Activated T-cell treated with anti-CD3 and anti-CD28 coated beads for 48 hours (primary cell): Measurements from ENCODE around the gene CAMKK1.
"Not testable (repeated sequence)": the region's sequence is repeated elsewhere in the genome, so short reads cannot be mapped to it uniquely, and the experiment has no call there.

Source experiments
- DNase-seq: peaks from one replicate; pipeline ENCODE4 v3.0.0-alpha.2; 2020; ENCODE audit warnings: low read depth

The CAMKK1 gene

DNA sequence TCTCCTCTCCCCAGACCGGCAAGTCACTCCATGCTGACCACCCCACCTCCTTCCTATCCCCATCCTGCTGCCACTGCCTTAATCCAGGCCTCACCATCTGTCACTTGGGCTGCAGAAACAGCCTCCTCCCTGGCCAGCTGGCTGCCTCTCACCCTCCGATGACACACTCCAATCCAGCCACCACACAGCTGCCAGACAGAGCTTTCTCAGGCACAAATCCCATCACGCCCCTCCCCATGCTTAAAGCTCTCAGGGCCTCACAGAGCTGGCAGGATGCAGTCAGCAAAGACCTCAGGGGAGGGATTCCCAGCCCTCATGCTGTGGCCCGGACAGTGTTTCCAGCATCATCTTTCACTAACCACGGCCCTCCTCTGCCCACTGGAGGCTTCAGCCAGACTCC is 13.7 kb downstream of the CAMKK1 start:
- no peak for DNase-seq

DNA sequence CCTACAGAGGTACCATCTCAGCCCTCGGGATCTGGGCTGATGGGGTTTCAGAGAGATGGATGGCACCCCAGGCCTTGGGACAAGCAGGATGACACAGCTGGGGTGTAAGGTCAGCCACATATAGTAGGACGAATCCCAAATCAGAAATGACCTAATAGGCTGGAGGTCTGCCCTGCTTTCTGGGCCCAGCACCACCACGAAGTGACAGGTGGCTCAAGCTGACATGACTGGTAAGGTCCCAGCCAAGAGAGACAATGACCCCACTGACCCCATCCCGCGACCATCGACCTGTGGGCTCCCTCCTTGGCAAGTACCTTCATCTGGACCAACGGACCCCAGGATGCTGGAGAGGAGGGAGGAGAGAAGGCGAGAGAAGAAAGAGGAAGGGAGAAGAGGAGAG is 15.6 kb downstream of the CAMKK1 start:
- no peak for DNase-seq

DNA sequence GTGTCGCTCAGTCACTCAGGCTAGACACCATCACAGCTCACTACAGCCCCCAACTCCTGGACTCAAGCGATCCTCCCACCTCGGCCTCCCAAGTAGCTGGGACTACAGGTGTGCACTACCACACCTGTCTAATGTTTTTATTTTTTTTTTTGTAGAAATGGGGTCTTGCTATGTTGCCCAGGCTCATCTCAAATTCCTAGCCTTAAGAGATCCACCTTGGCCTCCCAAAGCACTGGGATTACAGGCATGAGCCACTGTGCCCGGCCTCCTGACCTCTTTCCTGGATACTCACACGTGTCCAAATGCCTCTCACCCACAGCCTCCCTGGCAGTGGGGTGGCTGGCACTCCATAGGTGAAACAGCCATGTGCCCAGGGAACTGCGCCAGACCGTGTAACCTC is 17.5 kb downstream of the CAMKK1 start:
- DNase-seq, result no peak

DNA sequence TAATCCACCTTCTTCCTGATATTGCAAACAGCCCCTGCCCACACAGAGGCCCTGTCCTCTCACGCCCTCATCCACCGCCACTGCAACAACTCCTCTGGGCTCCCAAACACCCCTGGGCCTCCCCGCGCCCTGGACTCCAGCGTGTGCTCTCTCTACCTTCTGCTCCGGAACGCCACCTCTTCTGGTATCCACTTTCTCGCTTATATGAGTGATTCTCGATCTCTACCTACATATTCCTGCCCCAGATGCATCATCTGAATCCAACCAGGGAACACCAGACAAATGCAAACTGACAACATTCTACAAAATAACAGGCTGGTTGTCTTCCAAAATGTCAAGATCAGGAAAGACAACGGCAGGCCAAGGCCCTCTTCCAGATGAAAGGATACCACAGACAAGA is 19.0 kb downstream of the CAMKK1 start:
- no peak for DNase-seq

DNA sequence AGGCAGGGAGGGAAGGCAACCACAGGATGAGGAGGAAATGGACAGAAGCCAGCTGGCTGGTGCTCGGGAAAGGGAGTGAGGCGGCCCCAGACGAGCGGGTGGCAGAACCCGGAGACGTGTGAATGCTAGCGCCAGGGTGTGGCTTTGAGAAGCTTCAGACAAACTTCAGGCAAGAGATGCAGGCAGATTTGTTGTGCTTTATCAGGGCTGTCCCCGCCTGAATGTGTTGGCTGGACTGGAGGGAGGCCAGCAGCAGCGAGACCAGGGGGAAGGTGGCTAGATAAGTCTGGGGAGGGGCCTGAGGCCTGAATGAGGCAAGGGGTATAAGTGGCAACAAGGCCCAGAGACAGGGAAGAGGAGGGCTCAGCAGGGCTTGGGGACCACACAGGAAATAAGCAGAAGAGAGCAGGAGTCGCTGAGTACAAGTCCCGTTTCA is 22.0 kb downstream of the CAMKK1 start:
- no peak for DNase-seq

DNA sequence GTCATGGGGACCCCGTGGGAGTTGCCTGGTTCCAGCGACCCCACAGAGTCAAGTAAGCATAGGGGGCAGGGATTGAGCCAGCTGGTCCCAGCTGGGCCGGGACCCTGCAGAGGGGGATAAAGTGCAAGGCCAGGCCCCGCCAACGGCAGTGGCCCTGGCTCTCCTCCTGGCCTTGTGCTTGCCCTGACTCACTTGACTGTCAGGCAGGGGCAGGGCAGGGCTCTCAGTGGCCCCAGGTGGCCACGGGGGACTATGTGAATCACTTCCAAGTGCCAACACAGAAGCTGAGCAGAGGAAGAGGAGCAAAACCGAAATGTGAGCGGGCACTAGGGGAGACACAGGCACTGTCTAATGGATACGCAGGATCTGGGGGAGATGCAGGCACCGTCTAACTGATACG is 25.2 kb downstream of the CAMKK1 start:
- no peak for DNase-seq

DNA sequence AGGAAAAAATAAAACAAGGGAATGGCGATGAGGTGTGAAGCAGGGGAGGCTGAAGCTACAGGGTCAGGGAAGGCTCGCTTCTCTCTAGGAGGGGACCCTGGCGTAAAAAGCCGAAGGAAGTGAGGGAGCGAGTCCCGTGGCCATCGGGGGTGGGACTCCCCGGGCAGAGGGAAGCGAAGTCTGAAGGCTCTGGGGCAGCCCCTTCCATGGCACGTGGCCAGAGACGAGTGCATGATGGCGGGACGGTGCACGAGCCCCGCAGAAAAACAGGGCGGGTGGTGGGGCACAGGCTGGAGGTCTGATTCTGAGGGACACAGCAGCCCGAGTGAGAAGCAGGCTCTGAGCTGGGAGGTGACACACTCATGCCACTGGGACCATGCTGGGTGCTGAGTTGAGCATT is 25.7 kb downstream of the CAMKK1 start:
- no peak for DNase-seq

DNA sequence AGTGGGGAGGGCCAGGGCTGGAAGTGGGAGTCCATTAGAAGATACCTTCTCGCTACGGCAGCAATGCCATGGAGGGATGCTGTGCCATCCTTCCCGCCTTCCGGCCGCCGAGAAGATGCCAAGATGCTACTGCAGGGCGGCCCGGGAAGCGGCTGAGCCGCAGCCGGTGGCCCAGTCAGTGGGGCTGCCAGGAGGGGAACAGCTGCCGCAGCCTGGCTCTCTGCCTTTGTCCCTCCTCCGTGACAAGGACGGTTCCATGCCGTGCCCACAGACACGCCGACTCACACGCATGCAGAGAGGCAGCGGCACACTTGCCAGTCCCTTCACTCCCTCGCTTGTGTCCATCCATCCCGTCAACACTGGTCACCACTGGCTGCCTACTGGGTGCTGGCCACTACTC is 26.6 kb downstream of the CAMKK1 start:
- no peak for DNase-seq

DNA sequence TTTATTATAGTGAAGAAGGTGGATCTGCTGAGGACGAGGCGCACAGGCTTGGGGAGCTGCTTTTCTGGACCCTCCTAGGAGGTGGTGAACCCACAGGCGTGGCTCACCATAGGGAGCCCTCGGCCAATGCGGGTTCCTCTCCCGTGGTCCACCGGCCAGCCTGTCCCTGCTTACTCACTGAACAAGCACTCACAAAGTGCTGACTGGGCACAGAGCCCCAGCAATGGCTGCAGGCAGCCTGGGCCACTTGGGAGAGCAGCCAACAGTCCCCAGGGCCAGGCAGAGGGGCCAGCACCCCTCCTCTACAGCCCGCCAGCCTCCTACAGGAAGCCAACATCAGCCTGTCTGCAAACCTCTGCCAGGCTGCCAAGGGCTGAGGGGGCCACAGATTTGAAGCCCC is 27.7 kb downstream of the CAMKK1 start:
- no peak for DNase-seq

DNA sequence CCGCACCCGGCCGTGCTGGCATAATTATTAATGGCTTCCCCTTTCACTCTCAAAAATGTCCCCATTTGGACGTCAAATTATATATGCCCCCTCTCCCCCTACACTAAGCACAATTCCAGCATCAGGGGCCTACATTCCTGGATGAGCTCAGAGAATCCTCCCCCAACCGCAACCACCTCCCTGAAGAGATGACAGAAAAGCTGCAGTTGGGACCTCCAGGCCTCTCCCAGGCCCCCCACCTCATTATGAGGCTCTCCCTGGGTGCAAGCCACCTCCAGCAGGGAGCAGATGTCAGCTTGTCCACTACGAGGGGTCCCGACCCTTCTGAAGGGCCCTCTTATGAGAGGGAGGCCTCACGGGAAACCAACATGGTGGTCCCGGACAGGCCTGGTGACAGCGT is 28.3 kb downstream of the CAMKK1 start:
- DNase-seq, result no peak

DNA sequence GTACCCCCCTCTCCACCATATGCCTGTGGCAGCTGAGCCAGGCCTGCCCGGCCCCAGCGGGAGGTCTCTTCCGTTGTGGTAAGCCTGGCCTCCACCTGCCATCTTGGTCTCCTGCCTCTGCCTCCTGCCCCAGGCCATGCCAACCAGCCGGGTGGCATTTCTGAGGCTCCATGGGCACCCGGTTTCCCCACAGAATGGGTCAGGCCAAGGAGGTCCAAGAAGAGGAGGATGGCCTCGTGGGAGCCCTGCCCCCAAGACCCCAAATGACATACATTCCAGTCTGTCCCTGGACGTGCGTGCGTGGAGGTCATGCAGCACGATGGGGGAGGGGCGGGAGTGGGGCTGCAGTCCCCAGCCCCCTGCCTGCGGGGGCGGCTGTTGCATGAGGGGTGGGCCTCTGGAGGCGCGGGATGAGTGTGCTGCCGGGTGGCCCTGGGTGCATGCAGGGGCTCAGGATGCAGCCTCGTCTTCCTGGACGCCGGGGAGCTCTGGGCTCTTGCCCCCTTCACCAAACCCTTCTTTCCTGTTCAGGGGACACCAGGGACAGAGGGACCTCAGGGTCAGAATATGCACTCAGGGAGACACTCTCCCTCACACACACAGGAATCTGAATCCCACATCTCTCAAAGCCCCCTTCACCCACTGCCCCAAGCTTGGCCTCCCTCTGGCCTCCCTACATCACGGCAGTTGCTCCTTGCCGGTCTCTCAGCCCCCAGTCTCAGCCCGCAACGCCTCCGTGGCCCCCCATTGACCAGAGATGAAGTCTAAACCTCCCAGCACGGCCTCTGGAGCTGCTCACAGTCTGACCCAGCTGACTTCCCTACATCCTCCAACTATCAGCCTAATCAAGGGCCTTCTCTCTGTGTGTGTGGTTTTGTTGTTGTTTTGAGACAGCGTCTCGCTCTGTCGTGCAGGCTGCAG is 30.8 kb downstream of the CAMKK1 start:
- no peak for DNase-seq

DNA sequence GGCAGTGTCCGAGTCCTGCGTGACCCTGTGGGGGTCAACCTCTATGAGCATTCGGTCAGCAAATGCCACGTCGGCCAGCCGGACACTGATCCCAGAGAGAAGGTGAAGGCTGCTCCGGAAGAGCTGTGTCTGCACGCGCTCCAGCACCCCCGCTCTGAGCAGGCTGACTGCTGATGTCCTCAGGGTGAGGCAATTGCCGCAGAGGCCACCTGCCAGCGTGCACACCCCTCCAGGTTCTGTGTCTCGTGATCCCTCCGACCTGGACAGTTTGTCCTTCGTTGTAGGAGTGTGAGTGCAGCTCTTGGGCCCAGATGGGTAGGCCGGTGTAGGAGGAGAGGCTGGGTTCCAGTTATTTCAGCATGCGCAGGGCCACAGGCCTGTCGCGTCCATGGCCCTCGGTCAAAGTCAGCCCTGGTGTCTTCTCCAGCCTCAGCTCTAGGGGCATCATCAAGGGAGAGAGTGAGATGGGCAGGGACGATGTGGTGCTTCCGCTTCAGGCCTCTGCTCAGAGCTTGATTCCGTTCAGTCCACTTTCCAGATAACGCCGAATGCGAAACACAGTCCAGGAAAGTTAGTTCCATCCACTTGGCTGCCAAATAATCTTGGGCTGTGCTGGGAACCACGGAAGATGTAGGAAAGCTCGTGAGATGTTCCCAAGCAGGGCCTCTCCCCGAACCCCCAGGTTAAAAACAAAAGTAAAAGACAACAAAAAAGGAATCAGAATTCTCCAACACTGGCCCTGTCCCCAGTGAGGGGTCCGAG is 31.7 kb downstream of the CAMKK1 start:
- DNase-seq, result no peak

DNA sequence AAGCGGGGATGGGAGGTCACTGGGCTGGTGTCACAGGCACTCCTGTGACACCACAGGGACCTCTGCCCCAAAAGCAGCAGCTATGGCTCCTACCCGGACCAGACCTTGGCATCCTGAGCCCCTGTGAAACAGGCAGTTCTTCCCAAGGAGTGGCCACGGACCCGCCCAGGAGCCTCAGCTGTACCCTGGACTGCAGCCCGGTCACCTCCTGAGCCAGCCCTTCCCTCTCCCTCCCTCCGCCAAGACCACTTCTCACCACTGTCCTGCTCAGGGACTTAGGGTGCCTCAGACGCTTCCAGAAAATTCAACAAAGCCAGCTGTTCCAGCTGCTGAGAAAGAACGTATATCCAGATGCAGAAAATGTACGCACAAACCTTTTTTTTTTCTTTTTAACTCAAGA is 32.9 kb downstream of the CAMKK1 start:
- no peak for DNase-seq

DNA sequence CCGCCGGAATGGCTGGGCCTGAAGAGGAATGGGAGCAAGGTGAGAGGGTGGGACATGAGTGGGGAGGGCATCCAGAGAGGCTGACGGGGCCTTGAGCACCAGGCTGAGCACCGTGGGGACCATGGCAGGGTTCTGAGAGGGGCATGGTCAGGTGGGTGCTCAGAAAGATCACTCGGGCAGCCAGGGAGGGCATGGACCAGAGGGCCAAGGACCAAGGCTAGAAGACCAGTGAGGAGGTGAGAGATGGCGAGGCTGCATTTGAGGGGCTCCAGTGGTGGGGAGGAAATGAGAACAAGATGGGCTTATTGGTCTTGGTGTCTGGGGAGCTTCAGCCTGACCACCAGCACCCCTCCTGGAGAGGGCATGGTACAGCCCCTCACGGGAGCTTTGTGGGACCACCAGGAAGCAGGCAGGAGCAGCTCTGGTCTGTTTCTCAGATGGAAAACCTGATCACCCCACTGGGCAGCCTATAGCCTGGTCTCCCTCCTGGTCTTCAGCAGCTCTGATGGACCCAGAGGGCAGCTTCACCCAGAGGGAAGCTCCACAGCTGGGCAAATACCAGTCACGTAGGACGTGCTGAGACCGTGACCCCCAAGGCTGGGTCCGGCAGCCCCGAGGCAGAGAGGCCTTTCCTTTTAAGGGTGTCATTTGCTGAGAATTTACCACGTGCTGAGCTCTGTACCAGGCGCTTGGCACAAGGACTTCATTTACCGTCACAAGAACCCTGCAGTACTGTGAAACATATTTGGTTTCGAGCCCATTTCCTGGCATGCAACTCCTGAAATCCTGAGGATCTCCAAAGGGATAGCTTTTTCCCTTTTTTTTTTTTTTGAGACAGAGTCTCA is 35.4 kb downstream of the CAMKK1 start:
- DNase-seq, result no peak

DNA sequence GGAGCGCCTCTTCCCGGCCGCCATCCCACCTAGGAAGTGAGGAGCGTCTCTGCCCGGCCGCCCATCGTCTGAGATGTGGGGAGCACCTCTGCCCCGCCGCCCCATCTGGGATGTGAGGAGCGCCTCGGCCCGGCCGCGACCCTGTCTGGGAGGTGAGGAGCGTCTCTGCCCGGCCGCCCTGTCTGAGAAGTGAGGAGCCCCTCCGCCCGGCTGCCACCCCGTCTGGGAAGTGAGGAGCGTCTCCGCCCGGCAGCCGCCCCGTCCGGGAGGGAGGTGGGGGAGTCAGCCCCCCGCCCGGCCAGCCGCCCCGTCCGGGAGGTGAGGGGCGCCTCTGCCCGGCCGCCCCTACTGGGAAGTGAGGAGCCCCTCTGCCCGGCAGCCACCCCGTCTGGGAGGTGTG is 38.6 kb downstream of the CAMKK1 start:
- DNase-seq, result not testable (repeated sequence)

DNA sequence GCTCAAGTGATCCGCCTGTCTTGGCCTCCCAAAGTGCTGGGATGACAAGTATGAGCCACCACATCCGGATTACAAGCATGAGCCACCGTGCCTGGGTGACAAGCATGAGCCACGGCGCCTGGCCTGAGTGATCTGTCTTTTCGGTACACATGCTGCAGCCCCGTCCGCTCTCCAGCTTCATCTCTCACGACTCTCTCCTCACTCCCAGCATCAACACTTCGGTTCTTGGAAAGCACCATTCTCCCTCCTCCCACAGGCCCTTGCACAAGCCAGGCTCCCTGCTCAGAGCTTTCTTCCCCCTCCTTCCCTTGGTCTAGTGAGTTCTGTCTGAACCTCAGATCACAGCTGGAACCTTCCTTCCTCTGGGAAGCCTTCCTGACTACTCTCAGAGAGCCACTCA is 40.3 kb downstream of the CAMKK1 start:
- no peak for DNase-seq

DNA sequence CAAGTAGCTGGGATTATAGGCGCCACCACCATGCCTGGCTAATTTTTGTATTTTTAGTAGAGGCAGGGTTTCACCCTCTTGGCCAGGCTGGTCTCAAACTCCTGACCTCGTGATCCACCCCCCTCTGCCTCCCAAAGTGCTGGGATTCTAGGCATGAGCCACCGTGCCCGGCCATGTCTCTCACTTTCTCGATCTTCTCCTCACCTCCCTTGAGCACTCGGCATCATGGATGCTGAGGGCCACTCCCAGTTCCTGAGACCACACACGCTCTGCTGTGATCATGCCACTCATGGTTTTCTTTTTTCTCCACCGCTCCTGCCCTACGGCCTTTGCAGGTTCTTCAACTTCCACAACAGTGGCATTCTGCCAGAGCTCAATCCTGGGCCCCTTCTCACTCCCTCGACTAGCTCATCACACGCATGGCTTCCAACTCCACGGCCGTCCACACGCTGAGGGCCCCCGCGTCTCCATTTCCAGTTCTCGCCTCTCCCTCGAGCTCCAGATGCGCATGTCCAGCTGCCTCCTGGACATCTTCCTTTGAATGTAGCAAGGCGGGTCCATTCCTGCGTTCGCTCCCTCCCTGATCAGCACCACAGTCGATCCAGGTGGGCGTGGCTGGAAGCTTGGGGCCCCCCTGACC is 41.3 kb downstream of the CAMKK1 start:
- DNase-seq, result no peak

DNA sequence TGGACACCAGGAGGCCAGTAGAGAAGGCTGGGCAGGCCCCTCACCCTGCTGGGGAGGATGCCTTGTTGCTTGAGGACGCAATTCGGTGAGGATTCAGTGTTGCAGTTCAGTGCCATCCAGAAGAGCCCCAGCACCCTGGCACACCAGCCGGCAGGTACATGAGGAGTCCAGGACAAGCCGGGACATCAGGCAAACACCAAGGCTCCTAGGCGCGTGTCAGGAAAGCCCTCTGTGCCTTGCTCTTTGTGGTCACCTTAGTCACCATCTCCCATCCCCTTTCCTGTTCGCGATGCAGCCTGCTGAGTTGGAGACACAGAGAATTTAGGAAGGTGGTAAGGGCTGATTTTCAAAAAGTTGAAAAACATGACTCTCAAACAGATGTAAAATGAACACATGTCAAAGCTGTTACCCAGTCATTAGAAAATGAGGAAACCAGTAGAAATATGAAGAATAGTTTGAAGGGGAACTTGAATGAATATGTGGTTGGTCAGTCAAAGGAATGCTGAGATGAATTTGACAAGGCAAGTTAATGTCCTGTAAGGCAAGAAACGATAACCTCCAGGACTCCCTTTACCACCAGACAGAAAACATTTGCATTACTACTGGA is 44.5 kb downstream of the CAMKK1 start:
- DNase-seq, result no peak

DNA sequence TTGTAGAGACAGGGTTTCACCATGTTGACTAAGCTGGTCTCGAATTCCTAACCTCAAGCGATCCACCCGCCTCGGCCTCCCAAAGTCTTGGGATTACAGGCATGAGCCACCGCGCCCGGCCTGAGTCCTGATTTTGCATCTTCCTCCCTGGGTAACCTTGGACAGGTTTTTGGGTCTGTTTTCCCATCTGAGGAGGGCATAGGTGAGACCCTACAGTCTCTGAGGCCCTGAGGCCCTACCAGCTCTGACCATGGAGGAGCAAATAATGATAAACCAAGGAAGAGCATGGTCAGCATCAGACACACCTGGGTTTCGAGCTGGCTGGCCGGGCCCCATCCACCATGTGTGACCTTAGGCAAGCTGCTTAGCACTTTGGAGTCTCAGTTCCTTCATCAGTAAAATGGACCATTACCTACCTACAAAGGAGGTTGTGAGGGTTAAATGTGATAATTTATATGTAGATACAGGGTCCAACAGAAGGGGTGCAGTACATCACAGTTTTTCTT is 45.6 kb downstream of the CAMKK1 start:
- DNase-seq, result no peak

DNA sequence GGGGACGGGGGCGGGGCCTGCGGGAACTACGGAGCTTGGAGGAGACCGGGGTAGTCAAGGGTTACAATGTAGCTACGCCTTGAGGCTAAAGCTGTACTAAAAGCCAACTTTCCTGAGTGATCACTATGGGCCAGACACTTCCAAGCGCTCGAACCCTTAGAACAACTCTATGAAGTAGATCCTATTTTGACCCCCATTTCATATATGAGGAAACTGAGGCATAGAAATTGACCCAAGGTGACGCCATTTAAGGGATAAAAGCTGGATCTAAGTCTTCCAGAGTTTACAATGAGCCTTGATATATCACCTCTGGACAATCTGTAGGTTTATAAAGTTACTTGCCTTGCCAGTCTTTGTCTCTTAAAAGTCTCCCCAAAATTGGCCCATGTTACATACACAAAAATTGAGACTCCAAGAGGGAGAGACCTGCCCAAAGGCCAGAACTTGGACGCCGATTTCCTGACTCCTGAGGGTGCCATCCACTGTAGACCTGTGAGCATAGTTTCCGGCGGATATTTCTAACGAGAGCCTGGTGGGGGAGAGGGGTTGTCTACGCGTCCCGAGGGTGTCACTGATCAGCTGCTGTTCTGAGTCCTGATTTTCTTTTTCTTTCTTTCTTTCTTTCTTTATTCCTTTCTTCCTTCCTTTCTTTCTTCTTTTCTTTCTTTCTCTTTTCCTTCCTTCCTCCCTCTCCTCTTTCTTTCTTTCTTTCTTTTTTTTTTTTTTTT is 46.3 kb downstream of the CAMKK1 start:
- no peak for DNase-seq
